NB4 (cell line): ENCODE measurements around the gene ANKLE1.

Experiments
- MYC ChIP-seq: IDR thresholded peaks from 2 replicates; pipeline ENCODE4 v1.6.1; 2011; ENCODE audit warnings: low read depth, low read length
- POLR2A ChIP-seq: IDR thresholded peaks from 2 replicates; pipeline ENCODE4 v1.6.1; 2011; ENCODE audit warnings: mild to moderate bottlenecking; ENCODE audit not compliant: insufficient read length; ENCODE audit errors: extremely low read depth
- TF ChIP-seq, protein P1 (sequence below): IDR thresholded peaks from one replicate; pipeline ENCODE4 v1.5.1; 2012; ENCODE audit warnings: low read depth, low read length
- TF ChIP-seq, protein P2 (sequence below): IDR thresholded peaks from 2 replicates; pipeline ENCODE4 v1.6.1; 2011; ENCODE audit warnings: low read depth, low read length

DNA sequence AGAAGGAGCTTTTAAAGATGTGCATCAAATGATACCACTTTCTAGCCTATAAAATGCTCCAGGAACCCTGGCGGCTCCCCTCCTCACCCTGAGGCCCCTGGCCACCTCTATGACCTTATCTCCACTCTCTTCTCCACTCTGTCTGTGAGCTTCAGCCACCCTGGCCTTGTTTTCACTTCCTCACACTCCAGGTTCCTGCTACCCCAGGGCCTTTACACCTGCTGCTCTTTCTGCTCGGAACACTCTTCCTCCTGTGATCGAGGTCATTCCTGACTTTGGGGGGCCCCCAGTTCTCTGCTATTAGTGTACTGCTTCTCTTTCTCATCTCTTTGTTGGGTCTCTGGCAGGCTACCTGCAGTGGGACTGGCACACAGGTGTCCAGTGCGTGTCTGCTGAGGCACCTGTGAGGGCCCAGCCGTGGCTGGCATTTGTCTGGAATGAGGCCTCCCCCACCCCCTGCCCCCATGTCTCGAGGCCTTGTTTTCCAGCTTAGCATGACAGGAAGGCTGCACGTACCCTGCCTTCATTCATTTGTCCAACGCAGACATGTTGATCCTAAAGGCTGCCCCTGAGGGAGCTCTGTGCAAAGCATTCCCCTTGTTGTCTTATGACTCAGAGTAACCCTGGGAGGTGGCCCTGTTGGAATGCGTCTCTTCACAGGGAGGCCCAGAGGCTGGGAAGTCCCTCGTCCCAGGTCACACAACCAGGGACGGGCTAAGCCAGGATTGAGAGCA lies 29.9 kb downstream of the ANKLE1 start:
- TF ChIP-seq POLR2A (no peak), MYC (no peak)
- TF ChIP-seq, protein P1, sequence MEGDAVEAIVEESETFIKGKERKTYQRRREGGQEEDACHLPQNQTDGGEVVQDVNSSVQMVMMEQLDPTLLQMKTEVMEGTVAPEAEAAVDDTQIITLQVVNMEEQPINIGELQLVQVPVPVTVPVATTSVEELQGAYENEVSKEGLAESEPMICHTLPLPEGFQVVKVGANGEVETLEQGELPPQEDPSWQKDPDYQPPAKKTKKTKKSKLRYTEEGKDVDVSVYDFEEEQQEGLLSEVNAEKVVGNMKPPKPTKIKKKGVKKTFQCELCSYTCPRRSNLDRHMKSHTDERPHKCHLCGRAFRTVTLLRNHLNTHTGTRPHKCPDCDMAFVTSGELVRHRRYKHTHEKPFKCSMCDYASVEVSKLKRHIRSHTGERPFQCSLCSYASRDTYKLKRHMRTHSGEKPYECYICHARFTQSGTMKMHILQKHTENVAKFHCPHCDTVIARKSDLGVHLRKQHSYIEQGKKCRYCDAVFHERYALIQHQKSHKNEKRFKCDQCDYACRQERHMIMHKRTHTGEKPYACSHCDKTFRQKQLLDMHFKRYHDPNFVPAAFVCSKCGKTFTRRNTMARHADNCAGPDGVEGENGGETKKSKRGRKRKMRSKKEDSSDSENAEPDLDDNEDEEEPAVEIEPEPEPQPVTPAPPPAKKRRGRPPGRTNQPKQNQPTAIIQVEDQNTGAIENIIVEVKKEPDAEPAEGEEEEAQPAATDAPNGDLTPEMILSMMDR = no peak
- TF ChIP-seq, protein P2, sequence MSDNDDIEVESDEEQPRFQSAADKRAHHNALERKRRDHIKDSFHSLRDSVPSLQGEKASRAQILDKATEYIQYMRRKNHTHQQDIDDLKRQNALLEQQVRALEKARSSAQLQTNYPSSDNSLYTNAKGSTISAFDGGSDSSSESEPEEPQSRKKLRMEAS = no peak
